CD4-positive, alpha-beta T cell treated with Interleukin-21 for 1 hour (primary cell): ENCODE data around the gene CACNA2D4.

Experiments
- DNase-seq: peaks from one replicate; pipeline ENCODE4 v3.0.0-alpha.2; 2020

Gene CACNA2D4

DNA sequence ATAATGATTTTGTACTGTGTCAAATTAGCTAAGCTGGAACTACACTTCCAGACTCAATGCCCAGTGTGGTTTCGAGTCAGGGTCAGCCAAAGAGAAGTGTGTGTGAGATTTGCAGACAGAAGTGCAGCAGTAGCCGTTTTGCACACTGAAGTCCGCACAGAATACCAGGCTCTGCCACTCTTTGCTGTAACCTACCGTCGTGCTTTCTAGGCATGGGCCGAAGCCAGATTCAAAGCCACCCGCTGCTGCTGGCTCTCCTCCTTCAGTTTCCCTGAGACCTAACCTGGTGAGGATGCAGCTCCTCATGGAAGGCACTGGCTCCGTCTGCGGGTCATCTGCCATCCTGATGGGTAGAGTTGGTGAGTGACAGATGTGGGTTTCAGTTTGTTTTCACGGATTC, 49.3 kb downstream of the CACNA2D4 start:
- no peak for DNase-seq

DNA sequence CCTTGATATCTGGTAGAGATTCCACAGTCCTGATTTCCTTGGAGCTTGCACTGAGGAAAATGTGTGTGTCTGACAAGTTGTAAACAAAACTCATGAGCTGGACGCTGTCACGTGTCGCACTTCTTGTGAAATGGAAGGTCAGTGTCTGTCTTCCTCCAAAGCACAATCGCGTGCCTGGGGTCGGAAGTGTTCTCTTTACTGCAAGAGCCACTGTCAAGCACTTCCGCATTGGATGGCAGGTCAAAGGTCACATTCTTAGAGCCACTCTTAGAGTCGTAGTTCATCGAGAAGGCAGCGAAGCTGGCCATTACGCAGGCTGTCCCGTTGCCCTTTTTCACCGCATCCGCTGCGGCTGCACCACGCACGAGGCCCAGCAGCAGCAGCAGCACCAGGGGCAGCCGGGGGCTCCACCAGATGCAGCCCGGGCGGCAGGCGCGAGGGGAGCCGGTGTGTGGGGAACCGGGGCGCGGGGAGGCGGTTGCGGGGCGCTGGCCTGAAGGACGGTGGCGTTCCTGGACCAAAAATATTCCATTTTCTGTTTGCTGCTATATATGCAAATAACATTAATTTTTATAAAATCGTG, 53.1 kb downstream of the CACNA2D4 start:
- DNase-seq = no peak

DNA sequence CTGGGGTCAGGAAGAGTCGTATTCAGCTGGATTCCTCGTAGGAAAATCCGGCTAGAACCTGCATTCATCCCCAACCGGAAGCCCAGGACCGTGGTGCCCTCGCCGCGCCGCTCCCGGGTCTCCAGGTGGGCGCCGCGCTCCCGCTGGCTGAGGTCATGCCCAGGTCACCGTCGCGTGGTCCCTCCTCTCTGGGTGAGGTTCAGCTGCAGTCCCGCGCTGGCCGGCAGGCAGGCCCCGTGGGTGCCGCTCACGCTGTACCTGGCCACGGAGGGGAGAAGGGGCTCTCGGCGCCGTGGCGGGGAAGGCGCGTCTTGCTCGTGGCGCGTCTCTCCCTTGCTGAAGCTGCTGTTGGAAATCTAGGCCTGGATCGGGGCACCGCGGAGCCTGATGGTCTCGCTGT, 53.6 kb downstream of the CACNA2D4 start:
- no peak for DNase-seq

DNA sequence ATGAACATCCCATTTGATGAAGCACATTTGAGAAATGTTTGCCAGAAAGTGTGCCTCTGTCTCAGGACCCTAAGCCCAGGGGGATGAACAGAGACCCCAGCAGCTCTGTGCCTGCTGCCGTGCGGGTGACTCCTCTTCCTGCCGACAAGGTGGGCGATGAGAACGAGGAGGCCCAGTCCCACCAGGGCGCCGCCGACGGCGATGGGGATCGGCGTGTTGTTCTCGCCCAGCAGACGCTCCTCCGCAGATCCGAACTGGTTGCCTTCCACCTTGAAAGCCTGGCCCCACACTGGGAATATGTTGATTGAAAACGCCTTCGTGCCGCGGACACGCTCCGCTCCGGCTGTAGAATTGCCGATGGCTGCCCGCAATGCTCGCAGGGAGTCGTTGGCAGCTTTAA, 54.0 kb downstream of the CACNA2D4 start:
- DNase-seq = no peak

DNA sequence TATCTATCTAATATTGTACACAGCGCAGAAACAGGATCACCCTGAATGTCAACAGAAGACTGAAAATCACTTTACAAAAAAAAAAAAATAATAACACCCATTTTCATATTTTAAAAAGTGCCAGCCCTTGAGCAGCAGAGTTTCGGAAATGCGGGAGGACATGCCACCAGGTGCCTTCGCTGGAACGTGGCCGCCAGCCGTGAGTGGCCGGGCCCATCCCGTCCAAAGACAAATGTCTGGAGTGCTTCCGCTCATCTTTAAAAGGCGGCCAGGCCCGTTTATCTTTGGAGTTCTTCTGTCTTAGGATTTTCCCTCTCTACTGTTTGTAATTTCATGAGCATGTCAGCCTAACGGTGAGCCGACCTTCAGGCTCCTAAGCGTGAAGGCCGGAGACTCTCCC, 54.6 kb downstream of the CACNA2D4 start:
- DNase-seq = no peak

DNA sequence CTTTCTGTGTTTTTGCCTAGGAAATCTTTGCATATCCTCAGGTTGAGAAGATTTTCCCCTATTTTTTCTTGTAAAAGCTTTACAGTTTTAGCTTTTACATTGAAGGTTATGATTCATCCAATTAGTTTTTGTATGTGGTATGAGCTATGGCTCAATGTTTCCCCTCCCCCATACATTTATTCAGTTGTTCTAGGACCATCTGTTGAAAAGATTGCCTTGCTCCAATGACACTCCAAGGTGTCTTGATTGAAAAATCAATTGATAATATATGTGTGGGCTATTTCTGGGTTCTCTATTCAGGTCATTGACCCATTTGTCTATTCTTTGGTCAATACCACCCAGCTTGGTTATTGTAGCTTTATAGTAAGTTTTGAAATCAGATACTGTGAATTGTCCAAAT, 55.5 kb downstream of the CACNA2D4 start:
- DNase-seq = no peak

DNA sequence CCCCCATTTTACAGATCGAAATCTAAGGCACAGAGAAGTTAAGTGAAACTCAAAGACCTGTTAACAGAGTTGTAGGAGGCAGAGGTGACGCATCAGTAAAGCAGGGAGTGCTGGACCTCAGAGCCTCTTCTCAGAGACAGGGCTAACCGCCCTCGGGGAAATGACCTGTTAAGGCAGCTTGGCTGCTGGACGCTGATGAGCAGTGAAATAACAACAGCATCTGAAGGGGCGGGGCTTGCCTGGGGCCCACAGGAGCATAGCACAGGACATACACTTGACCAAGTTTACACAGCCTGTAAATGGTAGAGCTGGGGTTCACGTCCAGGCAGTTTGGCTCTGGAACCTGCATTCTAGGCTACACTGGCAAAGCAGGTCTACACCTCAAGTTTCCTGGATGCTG, 58.8 kb downstream of the CACNA2D4 start:
- no peak for DNase-seq

DNA sequence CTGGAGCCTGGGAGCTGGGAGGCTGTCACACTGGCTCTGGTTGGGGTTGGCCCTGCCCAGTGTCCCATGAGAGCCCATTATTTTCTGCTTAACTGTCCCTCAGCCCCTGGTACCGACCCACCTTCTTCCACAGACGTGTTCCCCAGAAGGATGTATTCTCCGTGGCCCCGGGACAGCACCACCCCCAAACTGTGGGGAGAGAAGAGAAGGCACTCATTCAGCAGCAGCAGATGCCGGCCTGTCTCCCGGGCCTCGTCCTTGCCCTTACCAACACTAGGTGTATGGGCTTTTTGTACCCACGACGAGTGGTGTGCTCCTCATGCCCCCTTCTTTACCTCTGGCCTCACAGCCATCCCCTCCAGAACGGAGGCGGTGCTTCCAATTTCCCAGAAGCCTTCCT, 60.0 kb downstream of the CACNA2D4 start:
- no peak for DNase-seq

DNA sequence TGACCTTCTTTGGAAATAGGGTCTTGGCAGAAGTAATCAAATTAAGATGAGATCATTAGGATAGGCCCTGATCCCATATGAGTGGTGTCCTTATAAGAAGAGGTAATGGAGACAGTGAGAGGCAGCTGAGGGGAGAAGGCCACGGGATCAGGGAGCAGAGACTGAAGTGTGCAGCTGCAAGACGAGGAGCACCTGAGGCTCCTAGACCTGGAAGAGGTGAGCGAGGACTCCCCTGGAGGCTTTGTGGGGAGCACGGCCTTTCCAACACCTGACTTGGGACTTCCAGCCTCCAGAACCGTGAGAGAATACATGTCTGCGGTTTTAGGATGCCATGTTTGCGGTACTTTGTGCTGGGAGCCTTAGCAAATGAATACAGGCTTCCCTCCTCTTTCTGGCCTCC, 60.6 kb downstream of the CACNA2D4 start:
- DNase-seq = no peak

DNA sequence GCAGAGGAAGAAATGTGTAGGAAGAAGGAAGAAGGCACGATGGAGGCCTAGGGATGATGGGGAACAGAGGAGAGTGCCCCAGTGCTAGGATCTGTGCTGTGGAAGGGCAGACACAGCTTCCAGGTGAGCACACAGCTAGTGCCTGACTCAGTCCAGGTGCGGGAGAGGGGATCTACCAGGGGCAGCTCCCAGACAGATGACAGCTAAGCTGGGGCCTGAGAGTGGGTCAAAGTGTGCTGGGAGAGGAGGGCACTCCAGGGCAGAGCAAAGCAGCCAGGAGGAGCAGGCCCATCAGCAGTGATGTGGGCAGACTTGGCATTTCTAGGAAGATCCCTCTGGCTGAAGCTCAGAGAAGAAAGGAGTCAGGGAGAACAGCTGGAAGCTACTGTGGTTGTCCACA, 61.4 kb downstream of the CACNA2D4 start:
- no peak for DNase-seq

DNA sequence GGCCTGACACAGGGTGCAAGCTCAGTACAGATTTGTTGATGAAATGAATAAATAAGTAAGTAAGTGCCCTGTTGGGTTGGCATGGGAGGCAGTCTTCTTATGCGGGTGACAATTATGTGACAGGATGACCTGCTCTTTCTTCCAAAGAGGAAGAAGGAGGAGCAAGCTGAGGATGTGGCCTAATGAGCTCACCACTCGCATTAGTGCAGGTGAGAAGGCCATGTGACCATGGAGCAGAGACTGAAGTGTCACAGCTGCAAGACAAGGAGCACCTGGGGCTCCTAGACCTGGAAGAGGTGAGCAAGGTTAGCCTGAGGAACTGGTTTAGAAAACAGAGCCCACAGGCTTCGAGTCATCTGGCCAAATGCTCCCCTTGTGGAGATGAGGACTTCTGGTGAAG, 63.2 kb downstream of the CACNA2D4 start:
- peak; percentile 8 for DNase-seq

DNA sequence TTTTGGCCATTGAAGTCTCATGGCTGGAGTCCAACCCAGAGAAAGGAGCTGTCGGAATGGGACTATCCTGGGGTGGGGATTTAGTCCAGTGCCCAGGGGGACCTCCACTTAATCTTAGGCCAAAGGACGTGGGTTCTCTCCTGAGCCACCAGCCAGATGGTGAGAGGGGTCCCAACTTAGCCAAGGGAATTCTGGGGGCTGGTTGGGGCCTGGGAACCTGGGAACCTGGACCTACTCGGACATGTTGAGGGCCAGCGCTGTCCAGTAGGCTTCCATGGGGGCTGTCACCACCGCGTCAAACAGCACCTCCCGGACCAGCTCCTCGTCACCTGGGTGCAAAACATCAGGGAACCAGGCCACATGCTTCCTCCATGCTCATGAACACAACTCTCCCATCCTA, 64.7 kb downstream of the CACNA2D4 start:
- no peak for DNase-seq

DNA sequence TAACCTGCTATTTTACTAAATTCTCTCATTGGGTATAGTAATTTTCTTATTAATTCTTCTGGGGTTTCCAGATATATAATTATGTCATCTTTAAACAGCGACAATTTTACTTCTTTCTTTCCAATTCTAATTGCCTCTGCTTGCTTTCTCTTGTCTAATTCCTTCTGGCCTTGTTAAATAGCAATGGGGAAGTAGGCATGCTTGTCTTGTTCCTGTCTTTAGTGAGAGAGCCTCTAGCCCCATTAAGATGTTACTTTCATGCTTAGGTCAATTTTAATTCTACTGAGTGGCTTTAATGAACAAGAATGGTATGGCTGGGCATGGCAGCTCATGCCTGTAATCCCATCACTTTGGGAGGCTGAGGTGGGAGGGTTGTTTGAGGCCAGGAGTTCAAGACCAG, 66.4 kb downstream of the CACNA2D4 start:
- no peak for DNase-seq

DNA sequence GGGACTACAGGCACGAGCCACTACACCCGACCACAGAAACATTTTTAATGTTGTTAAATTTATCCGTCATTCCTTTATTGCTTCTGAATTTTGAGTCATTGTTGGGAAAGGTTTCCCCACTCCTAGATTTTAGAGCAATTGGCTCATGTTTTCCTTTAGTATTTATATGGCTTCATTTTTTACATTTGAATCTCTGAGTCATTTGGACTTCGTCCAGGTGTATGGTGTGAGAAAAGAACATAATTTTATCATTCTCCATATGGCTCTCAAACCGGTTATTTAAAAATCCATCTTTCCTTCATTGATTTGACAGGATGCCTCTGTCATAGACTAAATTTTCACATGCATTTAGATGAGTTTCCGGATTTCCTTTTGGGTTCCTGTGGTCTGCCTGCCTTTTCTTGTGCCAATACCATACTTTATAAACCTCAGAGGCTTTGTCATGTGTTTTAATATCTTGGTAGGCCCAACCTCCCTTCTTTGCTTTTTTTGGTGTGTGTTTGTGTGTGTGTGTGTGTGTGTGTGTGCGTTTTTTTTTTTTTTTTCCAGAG, 67.2 kb downstream of the CACNA2D4 start:
- no peak for DNase-seq

DNA sequence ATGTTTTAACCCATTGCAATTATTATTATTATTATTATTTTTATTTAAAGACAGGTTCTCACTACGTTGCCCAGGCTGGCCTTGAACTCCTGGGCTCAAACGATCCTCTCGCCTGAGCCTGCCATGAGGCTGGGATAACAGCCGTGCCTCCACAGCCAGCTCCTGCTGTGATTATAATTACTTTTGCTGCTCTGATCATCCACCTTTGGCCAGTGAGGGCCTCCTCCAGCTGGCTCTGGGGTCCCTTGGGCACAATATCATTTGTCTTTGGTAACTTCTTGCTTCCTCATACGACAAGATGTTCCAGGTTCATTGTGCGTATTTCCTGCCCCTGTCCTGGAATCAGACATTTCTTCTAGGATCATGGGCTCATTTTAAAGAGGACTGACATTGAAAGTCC, 69.7 kb downstream of the CACNA2D4 start:
- no peak for DNase-seq

DNA sequence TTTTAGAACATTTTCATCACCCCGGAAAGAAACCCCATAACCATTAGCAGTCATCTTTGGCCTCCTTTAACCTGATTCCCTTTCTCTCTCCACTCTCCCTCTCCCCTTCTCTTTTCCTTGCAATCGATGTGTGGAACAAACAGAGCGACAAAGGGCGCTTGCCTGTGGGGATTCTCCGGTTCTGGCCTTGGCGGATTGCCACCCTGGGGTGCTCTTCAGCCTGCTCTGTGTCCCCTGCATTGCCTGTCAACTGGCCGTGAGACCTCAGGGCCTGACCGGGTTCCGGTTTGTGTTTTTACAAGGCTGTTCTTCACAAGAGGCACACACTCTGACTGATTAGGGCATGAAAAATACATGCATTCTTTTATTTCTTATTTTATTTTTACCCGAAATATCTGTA, 70.3 kb downstream of the CACNA2D4 start:
- no peak for DNase-seq

DNA sequence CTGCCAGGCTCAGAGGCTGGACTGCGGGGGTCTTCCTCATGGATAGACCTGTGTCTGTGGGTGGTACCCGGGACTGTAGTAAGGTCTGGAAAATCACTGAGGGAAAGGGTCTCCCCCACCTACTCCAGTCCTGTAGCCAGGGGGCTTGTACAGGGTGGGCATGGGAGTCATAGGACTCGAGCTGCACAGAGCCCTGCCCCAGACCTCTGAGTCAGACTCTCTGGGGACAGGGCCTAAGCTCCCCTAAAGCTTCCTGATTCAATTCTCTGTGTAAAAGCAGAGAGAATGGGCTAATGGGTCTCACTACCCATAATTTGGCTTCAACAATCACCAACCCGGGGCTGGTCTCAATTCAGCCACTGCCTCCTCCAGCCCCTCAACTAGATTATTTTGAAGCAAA, 71.0 kb downstream of the CACNA2D4 start:
- no peak for DNase-seq

DNA sequence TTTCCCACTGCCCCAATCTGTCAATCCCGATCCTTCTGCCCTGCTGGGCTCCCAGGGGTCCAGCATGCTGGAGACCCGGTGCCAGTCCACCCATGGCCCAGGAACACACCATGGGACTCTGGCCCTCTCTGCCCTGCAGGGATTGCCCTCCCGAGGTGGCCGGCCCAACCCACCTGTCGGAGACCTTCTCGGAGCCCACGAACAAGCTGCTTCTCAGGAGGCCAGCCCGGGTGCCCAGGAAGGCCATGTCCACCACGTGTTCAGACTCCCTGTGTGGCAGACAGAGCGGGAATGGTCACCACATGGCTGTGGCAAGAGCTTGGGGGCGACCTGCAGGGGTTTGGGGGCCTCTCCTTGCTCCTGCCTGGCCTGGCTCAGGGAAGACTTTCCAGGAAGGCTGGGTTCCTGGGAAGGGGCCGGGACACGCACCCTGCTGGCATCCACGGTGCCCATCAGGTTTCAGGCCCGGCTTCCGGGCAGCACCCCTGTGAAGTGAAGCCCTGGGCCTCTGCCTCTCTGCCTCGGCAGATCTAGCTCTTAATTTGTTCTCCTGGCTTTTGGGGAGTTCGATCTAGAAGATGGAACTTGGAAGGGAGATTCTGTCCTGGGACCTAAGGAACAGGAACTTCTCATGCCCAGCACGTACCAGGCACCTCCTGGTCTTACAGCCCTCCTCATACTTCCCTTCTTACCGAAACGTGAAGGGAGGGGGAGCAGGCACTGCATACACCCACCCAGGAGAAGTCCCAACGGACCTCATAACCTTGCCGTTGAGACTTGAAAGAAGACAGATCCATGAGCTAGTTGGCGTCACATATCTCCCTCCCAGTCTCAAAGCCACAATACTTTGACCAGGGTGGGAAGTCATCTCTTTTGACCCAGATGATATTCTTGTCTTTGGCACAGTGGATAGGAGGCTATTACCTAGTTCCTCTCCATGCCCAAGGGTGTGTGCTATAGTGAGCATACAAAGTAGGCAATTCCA, 71.7 kb downstream of the CACNA2D4 start:
- DNase-seq = no peak

DNA sequence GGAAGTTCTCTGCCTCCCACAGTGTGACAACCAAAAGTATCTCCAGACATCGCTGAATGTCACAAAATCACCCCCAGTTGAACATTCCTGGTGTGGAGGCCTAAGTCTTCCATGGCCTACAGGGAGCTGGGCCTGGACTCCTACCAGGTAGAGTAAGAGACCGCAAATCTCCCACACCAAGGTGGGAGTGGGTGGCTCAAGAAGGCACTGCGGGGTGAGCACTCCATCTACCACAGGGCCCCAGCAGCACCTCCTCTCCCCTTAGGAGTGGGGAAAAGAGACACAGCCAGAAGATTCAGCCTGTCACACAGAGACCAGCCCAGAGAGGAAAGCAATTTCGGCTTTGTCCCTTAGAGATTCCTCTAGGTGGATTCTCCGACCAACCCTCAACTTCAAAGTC, 72.6 kb downstream of the CACNA2D4 start:
- DNase-seq = no peak

DNA sequence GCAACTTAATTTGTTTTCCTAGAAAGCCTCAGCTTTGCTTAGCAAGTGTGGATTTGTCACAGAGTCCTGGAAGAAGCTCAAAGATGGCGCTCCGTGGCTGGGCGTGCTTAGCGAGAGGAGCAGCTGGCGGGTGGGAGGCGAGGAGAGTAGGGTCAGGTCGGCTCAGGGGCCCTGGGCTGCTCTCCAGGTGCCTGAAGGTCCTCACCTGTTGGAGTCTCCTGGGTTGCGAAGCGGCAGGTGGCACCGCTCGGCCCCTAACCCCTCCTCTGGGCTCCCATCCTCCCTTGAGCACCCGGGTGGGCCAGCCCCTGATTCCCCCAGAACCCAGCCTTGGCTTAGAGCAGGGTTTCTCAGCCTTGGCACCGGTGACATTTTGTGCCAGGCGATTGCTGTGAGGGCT, 73.0 kb downstream of the CACNA2D4 start:
- no peak for DNase-seq

DNA sequence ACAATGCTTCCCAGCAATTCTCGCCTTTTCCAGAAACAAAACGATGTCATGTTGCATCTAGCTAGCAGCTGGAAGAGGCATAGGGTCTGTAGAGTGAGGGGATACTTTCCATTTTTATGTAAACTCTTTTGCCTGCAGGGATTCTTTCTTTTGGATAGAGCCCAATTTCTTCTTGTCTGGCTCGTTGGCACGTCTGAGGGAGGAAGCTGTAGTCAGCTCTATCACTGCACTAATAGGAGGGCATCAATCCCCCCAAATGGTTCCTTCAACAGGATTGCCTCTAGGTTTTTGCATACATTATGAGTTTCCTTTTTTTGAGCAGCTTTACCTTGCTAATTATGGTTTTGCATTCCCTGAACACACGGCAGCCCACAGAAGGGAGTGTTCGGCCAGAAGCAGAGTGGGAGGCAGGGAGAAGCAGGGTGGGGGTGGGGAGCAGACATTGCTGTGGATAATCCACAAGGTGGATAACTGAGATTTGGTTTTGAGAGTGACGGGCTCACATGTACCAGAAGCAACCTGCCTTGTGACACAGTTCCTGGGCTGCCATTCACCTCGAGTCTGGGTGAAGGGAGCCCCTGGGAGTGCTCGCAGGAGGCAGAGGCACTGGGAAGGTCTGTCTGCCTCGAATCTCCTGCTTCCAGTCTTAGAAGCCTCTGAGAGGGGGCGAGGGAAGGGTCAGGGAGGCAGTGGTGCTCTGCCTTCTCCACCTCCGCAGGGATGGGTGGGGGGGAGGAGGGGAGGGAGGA, 73.6 kb downstream of the CACNA2D4 start:
- no peak for DNase-seq

DNA sequence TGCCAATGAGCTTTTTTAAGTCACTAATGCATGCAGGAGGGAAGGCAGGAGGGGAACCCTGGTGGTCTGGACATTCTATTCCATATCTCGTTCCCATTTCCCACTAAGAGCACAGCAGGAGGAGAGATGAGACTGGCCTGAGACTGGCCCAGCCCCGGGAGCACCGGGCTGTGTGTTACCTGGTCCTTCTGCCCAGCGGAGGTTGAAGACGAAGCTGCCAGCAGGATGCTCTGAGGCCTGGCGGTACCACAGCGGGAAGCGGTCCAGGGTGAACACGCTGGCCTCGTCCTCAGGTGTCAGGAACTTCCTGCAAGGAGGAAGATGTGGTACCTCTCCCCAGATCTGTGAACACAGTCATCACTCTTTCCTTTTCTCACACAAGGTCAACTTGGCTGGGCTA, 74.2 kb downstream of the CACNA2D4 start:
- no peak for DNase-seq

DNA sequence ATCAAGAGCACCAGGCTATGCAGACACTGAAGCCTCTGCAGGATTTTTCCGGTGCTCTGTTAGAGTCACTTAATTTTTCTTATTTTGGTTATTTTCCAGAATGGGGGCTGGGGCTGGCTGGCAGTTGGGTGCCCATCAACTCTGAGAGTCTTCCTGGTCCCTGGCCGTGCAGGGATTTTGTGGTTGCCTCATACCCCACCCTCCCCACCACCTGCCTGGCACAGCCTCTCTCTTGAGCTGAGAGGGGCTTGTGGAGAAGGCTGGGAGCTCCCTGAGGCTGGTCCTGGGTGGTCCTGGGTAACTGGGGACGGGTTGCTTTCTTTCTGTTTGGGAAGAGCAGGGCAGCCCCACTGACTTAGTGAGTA, 74.8 kb downstream of the CACNA2D4 start:
- DNase-seq = no peak
